Spleen (tissue), 11 donors: ENCODE measurements around the gene TMEM255B. TPM values are rescaled to one million over a fixed set of nuclear protein-coding genes. Genes with fewer than 3 reads are reported as not detected.
"Not testable (repeated sequence)": the region's sequence is repeated elsewhere in the genome, so short reads cannot be mapped to it uniquely, and the experiment has no call there.

Experiments
- DNase-seq: peaks from one replicate; pipeline ENCODE4 v3.0.0-alpha.2; 2020
- H3K27ac ChIP-seq, 8 donors: fragments of 200-600 bp; sonication (generic) in 7 of 8; 1 replicate in 4 of 8; 2 replicates in 4 of 8; pipeline versions ENCODE4 v1.5.0 to v1.8.0; 2016 to 2021; ENCODE audit warnings: inconsistent platforms in 4 of 8, mild to moderate bottlenecking in 4 of 8, moderate library complexity in 1 of 8
- H3K27me3 ChIP-seq, 7 donors: fragments of 200-600 bp; sonication (generic) in 6 of 7; replicated peaks in 1 of 7; 1 replicate in 4 of 7; 2 replicates in 3 of 7; pipeline versions ENCODE4 v1.5.0 to v1.8.0; 2016 to 2021; ENCODE audit warnings: inconsistent platforms in 3 of 7, mild to moderate bottlenecking in 1 of 7
- H3K36me3 ChIP-seq, 6 donors: fragments of 200-600 bp; sonication (generic) in 5 of 6; 1 replicate in 4 of 6; 2 replicates in 2 of 6; pipeline versions ENCODE4 v1.5.0 to v1.8.0; 2016 to 2021; ENCODE audit warnings: inconsistent platforms in 2 of 6
- H3K4me1 ChIP-seq, 6 donors: fragments of 200-600 bp; sonication (generic) in 5 of 6; 1 replicate in 3 of 6; 2 replicates in 3 of 6; pipeline versions ENCODE4 v1.5.0 to v1.8.0; 2016 to 2021; ENCODE audit warnings: inconsistent platforms in 3 of 6
- H3K4me3 ChIP-seq, 8 donors: fragments of 200-600 bp; sonication (generic) in 7 of 8; 1 replicate in 4 of 8; 2 replicates in 4 of 8; pipeline versions ENCODE4 v1.5.0 to v1.8.0; 2016 to 2021; ENCODE audit warnings: inconsistent platforms in 4 of 8, mild to moderate bottlenecking in 4 of 8, moderate library complexity in 2 of 8
- H3K9me3 ChIP-seq, 8 donors: fragments of 200-600 bp; sonication (generic) in 7 of 8; 1 replicate in 4 of 8; 2 replicates in 4 of 8; pipeline versions ENCODE4 v1.5.0 to v1.8.0; 2016 to 2021; ENCODE audit warnings: inconsistent platforms in 4 of 8
- POLR2A ChIP-seq, 3 donors: fragments of 450-650 bp; IDR thresholded peaks; one replicate each; pipeline ENCODE4 v1.5.1; 2017; ENCODE audit warnings: antibody characterized with exemption in 3 of 3, mild to moderate bottlenecking in 1 of 3
- POLR2AphosphoS5 ChIP-seq, 3 donors: sonication (generic); formaldehyde crosslinking; IDR thresholded peaks; one replicate each; pipeline ENCODE4 v1.5.1; 2017; ENCODE audit warnings: antibody characterized with exemption in 3 of 3
- WGBS, 5 donors: extraction: QIAGEN DNeasy Blood & Tissue Kit in 3 of 5; methylation state at CpG; one replicate each; pipeline versions ENCODE4 v1.1.5 to v1.1.7; 2013 to 2018; 5-methylcytosine and 5-hydroxymethylcytosine counted together
- intact Hi-C: fragments of 100-400 bp; cut with DNase I; formaldehyde crosslinking; loops from one replicate; pipeline ENCODE4 v1.15.0; 2023; ENCODE audit warnings: low total_unique reads
- polyA plus RNA-seq, 3 donors: library from polyadenylated mRNA; stranded (reverse); fragments of 200-250 nt; gene quantifications; one replicate each; pipeline ENCODE4 v1.2.1, GENCODE V29; 2013
- total RNA-seq, 7 donors: library from RNA; depleted of rRNA in 3 of 7; stranded (reverse); fragments of >200 nt in 3 of 7; fragmentation: NEBNext Ultra II Directional in 4 of 7; extraction: Animal tissue kit (Norgen Biotek cat#: 25700) in 4 of 7; gene quantifications; one replicate each; pipeline versions ENCODE4 v1.1.0 to v1.2.1, GENCODE V29; 2016 to 2021
- TF ChIP-seq, protein P1 (sequence below), 11 experiments: fragments of 200-600 bp in 7 of 11; fragments of 450-650 bp in 4 of 11; sonication (generic) in 4 of 11; IDR thresholded peaks in 8 of 11; conservative IDR thresholded peaks in 3 of 11; 1 replicate in 7 of 11; 2 replicates in 4 of 11; pipeline versions ENCODE4 v1.4.0 to v1.8.0; 2016 to 2021; ENCODE audit warnings: antibody characterized with exemption in 11 of 11, inconsistent platforms in 4 of 11, mild to moderate bottlenecking in 1 of 11
- donor health status: healthy with polysubstance abuse.
- donor health status: DM: no; HTN: no; CAD: no; lungs with moderate emphysema.
- donor health status: DM: no; HTN: no; CAD: no.
- donor health status: Bipolar disorder and iron deficiency.
- donor health status: healthy.
- donor health status: DM: no; HTN: no; CAD: no.
- donor health status: DM: yes; HTN: yes; CAD: no.

TMEM255B gene
- total and polyA plus RNA-seq, 10 donors, result 5.7 to 26.9 (median 12.3) TPM

DNA sequence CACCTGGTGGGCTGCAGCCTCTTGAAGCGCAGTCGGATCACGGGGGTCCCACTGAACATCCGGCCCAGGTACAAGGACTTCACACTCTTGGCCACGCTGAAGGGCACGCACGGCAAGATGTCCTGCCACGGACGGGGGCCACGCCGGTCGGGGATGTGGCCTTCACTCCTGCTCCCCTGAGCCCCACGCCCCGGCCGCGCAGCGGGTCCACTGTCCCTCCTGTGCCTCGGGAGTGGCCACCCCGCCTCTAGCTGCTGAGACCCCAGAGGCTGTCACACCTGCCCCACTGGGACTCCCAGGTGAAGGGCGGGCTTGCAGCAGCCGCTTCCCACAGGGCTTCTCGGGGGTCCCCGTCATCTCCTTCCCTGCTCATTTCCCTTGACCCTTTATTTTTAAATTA is 73.6 kb downstream of the TMEM255B start:
- Histone ChIP-seq H3K9me3 (no peaks in the 10 kb centered on the region), H3K4me1 (peaks cover 8 to 9% (median 9%) of the 10 kb centered on the region in 6 donors), H3K36me3 (peaks cover 0 to 62% (median 15%) of the 10 kb centered on the region in 6 donors), H3K4me3 (no peak overlapping the region), H3K27ac (no peak overlapping the region), H3K27me3 (no peaks in the 10 kb centered on the region)
- WGBS, 5 donors, result 89 to 97% (median 95%) methylated on average over 15 to 23 of the region's 23 CpGs
- TF ChIP-seq POLR2A (IDR thresholded peaks at IDR 0.05) (no peak), POLR2AphosphoS5 (IDR thresholded peaks at IDR 0.05) (no peak)
- TF ChIP-seq, protein P1, sequence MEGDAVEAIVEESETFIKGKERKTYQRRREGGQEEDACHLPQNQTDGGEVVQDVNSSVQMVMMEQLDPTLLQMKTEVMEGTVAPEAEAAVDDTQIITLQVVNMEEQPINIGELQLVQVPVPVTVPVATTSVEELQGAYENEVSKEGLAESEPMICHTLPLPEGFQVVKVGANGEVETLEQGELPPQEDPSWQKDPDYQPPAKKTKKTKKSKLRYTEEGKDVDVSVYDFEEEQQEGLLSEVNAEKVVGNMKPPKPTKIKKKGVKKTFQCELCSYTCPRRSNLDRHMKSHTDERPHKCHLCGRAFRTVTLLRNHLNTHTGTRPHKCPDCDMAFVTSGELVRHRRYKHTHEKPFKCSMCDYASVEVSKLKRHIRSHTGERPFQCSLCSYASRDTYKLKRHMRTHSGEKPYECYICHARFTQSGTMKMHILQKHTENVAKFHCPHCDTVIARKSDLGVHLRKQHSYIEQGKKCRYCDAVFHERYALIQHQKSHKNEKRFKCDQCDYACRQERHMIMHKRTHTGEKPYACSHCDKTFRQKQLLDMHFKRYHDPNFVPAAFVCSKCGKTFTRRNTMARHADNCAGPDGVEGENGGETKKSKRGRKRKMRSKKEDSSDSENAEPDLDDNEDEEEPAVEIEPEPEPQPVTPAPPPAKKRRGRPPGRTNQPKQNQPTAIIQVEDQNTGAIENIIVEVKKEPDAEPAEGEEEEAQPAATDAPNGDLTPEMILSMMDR (IDR thresholded peaks at IDR 0.05 in 8 of 11, conservative IDR thresholded peaks at IDR 0.05 in 3 of 11), result no peak
- intact Hi-C loops, result no loop called here
- no peak for DNase-seq

DNA sequence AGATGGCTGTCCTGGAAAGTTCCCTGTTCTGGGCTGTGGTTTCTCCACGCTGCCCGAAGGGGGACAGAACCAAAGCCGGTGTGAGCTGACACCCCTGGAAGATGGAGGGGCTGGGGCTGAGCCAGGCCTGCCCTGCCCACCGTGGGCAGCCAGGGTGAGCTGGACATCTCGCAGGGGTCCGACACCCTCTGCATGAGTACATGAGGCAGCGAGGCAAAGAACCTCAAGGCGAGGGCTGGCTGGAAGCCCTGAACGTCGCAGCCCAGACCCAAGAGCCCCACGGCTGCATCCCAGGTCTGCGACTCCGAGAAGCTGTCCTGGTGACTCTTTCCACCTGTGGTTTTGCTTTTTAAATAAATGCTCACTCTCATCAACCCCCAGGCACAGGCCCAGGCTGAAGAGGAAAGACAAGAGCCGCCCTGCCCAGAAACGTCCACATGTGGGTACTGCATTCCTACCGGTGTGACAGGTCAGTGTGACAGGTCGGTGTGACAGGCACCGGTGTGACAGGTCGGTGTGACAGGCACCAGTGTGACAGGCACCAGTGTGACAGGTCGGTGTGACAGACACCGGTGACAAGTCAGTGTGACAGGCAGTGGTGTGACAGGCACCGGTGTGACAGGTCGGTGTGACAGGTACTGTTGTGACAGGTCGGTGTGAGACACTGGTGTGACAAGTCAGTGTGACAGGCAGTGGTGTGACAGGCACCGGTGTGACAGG is 74.2 kb downstream of the TMEM255B start:
- no peak for TF ChIP-seq POLR2AphosphoS5 (IDR thresholded peaks at IDR 0.05)
- TF ChIP-seq, protein P1 (IDR thresholded peaks at IDR 0.05 in 8 of 11, conservative IDR thresholded peaks at IDR 0.05 in 3 of 11), result no peak
- 88 to 94% (median 93%) methylated on average over 18 to 25 of the region's 25 CpGs for WGBS, 5 donors
- peaks cover 9 to 16% (median 14%) of the 10 kb centered on the region in 6 donors for H3K4me1 ChIP-seq
- H3K9me3 ChIP-seq, result no peaks in the 10 kb centered on the region
- intact Hi-C loops, result no loop called here
- no peaks in the 10 kb centered on the region for H3K27me3 ChIP-seq
- H3K27ac ChIP-seq, result no peak overlapping the region
- H3K36me3 ChIP-seq, result peaks cover 0 to 56% (median 11%) of the 10 kb centered on the region in 6 donors
- no peak for DNase-seq
- H3K4me3 ChIP-seq, result no peak overlapping the region

DNA sequence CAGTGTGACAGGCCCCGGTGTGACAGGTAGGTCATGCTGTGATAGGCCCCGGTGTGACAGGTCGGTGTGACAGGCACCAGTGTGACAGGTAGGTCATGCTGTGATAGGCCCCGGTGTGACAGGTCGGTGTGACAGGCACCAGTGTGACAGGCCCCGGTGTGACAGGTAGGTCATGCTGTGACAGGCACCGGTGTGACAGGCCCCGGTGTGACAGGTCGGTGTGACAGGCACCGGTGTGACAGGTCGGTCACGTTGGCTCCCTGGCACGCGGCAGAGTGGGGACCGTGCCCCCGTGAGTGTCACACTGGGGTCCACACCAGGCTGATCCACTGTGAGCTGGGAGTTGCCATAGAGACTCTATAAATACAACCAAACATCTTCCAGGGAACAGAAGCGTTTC is 75.0 kb downstream of the TMEM255B start:
- intact Hi-C loops, DNase-seq: not testable (repeated sequence)
- H3K36me3 ChIP-seq, result peaks cover 0 to 51% (median 8%) of the 10 kb centered on the region in 6 donors

DNA sequence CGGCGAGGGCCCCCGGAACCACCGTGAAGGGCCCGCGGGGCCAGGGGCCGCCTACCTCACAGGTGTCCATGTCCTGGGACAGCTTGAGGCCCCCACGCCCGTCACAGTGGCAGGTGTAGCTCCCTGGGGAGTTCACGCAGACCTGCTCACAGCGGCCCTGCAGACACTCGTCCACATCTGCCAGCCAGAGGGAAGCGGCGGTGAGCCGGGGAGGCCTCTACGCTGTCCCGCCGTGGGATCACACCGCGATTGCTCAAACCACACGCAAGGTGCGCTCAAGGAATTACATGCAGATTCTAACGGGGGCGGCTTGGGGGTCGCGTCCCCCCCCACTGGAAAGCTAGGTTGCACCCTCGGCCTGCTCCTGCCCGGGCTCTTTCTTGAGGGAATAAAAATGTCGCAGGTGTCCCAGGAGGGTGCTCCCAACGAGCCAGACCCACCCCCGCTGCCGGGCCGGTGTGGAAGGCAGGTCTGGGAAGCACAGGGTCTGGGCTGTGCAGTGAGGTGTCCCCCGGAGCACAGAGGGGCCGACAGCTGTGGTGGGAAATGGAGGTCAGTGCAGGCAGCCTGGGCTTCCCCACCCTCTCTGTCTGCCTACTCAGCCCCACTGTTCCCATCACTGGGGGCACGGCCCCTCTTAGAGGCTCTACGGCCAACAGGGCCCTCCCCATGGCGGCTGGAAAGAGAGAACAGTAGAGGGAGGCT is 75.6 kb downstream of the TMEM255B start:
- H3K36me3 ChIP-seq, result peaks cover 0 to 45% (median 8%) of the 10 kb centered on the region in 6 donors
- no peak overlapping the region for H3K4me3 ChIP-seq
- intact Hi-C loops, result no loop called here
- DNase-seq, result peak; percentile 73
- H3K4me1 ChIP-seq, result peaks cover 9 to 23% (median 14%) of the 10 kb centered on the region in 6 donors
- H3K27ac ChIP-seq, result no peak overlapping the region
- H3K9me3 ChIP-seq, result no peaks in the 10 kb centered on the region
- H3K27me3 ChIP-seq, result no peaks in the 10 kb centered on the region
- TF ChIP-seq POLR2AphosphoS5 (IDR thresholded peaks at IDR 0.05) (no peak), POLR2A (IDR thresholded peaks at IDR 0.05) (no peak)
- TF ChIP-seq, protein P1 (IDR thresholded peaks at IDR 0.05 in 8 of 11, conservative IDR thresholded peaks at IDR 0.05 in 3 of 11), result no peak
- WGBS, 5 donors, result 89 to 95% (median 92%) methylated on average over 24 to 38 of the region's 38 CpGs

More for the DNA sequence above, 75.0 kb downstream of the TMEM255B start:
- not testable (repeated sequence) for H3K27me3 ChIP-seq, H3K4me3 ChIP-seq, H3K9me3 ChIP-seq, H3K27ac ChIP-seq
- peaks cover 9 to 23% (median 14%) of the 10 kb centered on the region in 6 donors for H3K4me1 ChIP-seq
- 91 to 97% (median 95%) methylated on average over 13 to 17 of the region's 17 CpGs for WGBS, 5 donors
